MM.1S (cell line): ENCODE measurements around the gene ZNF521.

Experiments used
- DNase-seq: peaks from one replicate; pipeline ENCODE4 v3.0.0-alpha.2; 2015
- H2AFZ ChIP-seq: fragments of 300-600 bp; sonication (generic); 2 replicates; pipeline ENCODE4 v1.6.0; 2016; ENCODE audit warnings: antibody characterized with exemption, low read length
- H3F3A ChIP-seq: fragments of 300-600 bp; sonication (generic); 2 replicates; pipeline ENCODE4 v1.6.1; 2016; ENCODE audit warnings: mild to moderate bottlenecking, antibody characterized with exemption, low read length, moderate library complexity, mixed read lengths; ENCODE audit not compliant: insufficient read depth
- H3K27ac ChIP-seq: fragments of 300-600 bp; sonication (generic); 2 replicates; pipeline ENCODE4 v1.5.1; 2016; ENCODE audit warnings: mild to moderate bottlenecking, low read length
- H3K27me3 ChIP-seq: fragments of 300-600 bp; sonication (generic); replicated peaks from 2 replicates; pipeline ENCODE4 v1.6.0; 2016; ENCODE audit warnings: low read length; ENCODE audit not compliant: insufficient read depth
- H3K36me3 ChIP-seq: fragments of 300-600 bp; sonication (generic); replicated peaks from 2 replicates; pipeline ENCODE4 v1.6.1; 2016; ENCODE audit warnings: mild to moderate bottlenecking, low read length, mixed read lengths; ENCODE audit not compliant: insufficient read depth
- H3K4me1 ChIP-seq: fragments of 300-600 bp; sonication (generic); 2 replicates; pipeline ENCODE4 v1.6.1; 2016; ENCODE audit warnings: low read length, mixed read lengths
- H3K4me2 ChIP-seq: fragments of 300-600 bp; sonication (generic); 2 replicates; pipeline ENCODE4 v1.6.0; 2016; ENCODE audit warnings: low read depth, low read length
- H3K4me3 ChIP-seq: fragments of 300-600 bp; sonication (generic); 2 replicates; pipeline ENCODE4 v1.5.1; 2016; ENCODE audit warnings: low read length, mixed read lengths
- H3K79me2 ChIP-seq: fragments of 300-600 bp; sonication (generic); 2 replicates; pipeline ENCODE4 v1.6.1; 2016; ENCODE audit warnings: mixed run types, low read length, mixed read lengths
- H3K9ac ChIP-seq: fragments of 300-600 bp; sonication (generic); 2 replicates; pipeline ENCODE4 v1.6.1; 2016; ENCODE audit warnings: low read length, mixed read lengths
- H3K9me2 ChIP-seq: fragments of 300-600 bp; sonication (generic); replicated peaks from 2 replicates; pipeline ENCODE4 v1.6.1; 2016; ENCODE audit warnings: mild to moderate bottlenecking, low read length, mixed read lengths; ENCODE audit not compliant: insufficient read depth
- H3K9me3 ChIP-seq: fragments of 300-600 bp; sonication (generic); replicated peaks from 2 replicates; pipeline ENCODE4 v1.6.1; 2016; ENCODE audit warnings: mild to moderate bottlenecking, low read length, mixed read lengths; ENCODE audit not compliant: insufficient read depth
- H4K20me1 ChIP-seq: fragments of 300-600 bp; sonication (generic); 2 replicates; pipeline ENCODE4 v1.6.1; 2016; ENCODE audit warnings: mild to moderate bottlenecking, low read length, moderate library complexity, mixed read lengths; ENCODE audit not compliant: insufficient read depth
- EZH2 ChIP-seq: fragments of 300-600 bp; sonication (generic); optimal IDR thresholded peaks from 2 replicates; pipeline ENCODE3; 2017; ENCODE audit warnings: low read depth, mild to moderate bottlenecking, antibody characterized with exemption, low read length, mixed read lengths
- EZH2phosphoT487 ChIP-seq: fragments of 300-600 bp; sonication (generic); IDR thresholded peaks from 2 replicates; pipeline ENCODE4 v1.6.1; 2018; ENCODE audit warnings: antibody characterized with exemption, low read length
- TF ChIP-seq, protein P1 (sequence below): fragments of 300-600 bp; sonication (generic); IDR thresholded peaks from 2 replicates; pipeline ENCODE4 v1.5.1; 2016; ENCODE audit warnings: antibody characterized with exemption, low read length, mixed read lengths

Gene ZNF521

DNA sequence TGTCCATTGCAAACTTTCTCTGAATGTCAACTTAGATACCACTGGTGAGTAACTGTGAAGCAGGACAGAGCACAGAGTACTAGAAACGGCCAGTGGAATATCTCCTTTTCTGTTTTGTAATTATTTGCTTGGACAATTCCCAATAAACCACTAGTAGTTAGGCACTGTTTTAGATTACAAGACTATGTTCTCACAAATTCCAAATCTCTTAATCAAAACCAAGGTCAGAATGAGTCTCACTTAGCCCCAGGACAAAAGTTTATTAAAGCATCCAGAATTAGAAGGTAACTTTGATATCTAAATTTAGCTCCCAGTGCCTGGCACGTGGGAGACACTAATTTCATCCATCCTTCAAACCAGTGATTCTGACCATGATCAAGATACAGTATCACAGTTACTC is 89.0 kb downstream of the ZNF521 start:
- Histone ChIP-seq H4K20me1 (no peaks in the 10 kb centered on the region), H2AFZ (no peak overlapping the region), H3K9ac (no peak overlapping the region), H3K27me3 (no peaks in the 10 kb centered on the region), H3K27ac (no peak overlapping the region), H3K9me2 (no peaks in the 10 kb centered on the region), H3K79me2 (peaks cover 15% of the 10 kb centered on the region), H3K4me2 (no peak overlapping the region), H3K4me1 (no peaks in the 10 kb centered on the region), H3F3A (no peaks in the 10 kb centered on the region), H3K4me3 (no peak overlapping the region), H3K9me3 (no peaks in the 10 kb centered on the region), H3K36me3 (no peaks in the 10 kb centered on the region)
- no peak for DNase-seq
- no peak for TF ChIP-seq EZH2phosphoT487
- TF ChIP-seq, protein P1, sequence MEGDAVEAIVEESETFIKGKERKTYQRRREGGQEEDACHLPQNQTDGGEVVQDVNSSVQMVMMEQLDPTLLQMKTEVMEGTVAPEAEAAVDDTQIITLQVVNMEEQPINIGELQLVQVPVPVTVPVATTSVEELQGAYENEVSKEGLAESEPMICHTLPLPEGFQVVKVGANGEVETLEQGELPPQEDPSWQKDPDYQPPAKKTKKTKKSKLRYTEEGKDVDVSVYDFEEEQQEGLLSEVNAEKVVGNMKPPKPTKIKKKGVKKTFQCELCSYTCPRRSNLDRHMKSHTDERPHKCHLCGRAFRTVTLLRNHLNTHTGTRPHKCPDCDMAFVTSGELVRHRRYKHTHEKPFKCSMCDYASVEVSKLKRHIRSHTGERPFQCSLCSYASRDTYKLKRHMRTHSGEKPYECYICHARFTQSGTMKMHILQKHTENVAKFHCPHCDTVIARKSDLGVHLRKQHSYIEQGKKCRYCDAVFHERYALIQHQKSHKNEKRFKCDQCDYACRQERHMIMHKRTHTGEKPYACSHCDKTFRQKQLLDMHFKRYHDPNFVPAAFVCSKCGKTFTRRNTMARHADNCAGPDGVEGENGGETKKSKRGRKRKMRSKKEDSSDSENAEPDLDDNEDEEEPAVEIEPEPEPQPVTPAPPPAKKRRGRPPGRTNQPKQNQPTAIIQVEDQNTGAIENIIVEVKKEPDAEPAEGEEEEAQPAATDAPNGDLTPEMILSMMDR, result no peak
- TF ChIP-seq EZH2, result no peak

DNA sequence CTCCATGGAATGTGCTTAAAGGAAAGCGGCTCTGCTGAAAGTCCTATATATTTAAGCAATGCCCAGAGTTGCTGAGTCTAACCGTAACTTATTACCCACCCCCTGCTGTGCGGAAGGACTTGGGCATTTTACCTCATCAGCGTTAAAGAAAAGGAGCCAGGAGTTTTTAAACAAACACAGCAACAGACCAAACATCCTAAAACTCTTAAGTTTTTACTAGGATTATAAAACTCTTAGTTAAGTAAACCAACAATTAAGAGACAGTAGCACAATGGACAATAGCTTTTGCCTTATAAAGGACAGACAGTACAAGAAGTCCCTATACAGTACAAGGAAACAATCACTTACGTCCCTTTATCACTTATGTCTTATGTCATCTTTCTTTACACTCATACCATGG is 90.2 kb downstream of the ZNF521 start:
- H3K79me2 ChIP-seq, result peaks cover 9% of the 10 kb centered on the region
- H3K9me3 ChIP-seq, result no peaks in the 10 kb centered on the region
- no peaks in the 10 kb centered on the region for H3K36me3 ChIP-seq
- H4K20me1 ChIP-seq, result no peaks in the 10 kb centered on the region
- no peak for TF ChIP-seq EZH2phosphoT487
- TF ChIP-seq, protein P1, result no peak
- TF ChIP-seq EZH2, result no peak
- H3K27ac ChIP-seq, result no peak overlapping the region
- H3K4me2 ChIP-seq, result no peak overlapping the region
- no peak for DNase-seq
- H2AFZ ChIP-seq, result no peak overlapping the region
- H3K27me3 ChIP-seq, result no peaks in the 10 kb centered on the region
- H3K9ac ChIP-seq, result no peak overlapping the region
- no peak overlapping the region for H3K4me3 ChIP-seq
- H3K4me1 ChIP-seq, result no peaks in the 10 kb centered on the region
- H3K9me2 ChIP-seq, result no peaks in the 10 kb centered on the region
- no peaks in the 10 kb centered on the region for H3F3A ChIP-seq

DNA sequence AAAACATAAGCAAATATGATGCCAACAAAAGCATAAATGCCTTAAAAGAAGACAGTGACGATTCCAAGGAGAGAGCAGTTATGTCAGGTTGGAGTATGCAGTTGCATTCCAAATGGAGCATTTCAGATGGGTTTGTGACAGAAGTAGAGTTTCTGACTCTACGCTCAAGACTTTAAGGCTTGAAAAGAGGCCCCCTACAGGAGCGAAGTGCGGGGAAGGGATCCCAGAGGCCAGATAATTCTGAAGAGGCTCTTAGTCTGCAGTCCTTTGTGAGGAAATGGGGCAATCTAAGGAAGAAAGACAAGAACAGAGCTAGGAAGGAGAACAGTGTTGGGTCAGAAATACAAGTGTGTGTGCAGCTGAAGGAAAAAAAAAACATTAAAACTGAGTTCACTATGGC is 95.5 kb downstream of the ZNF521 start:
- Histone ChIP-seq H3K27me3 (no peaks in the 10 kb centered on the region), H2AFZ (no peak overlapping the region)

More for the DNA sequence above, 95.5 kb downstream of the ZNF521 start:
- no peak for TF ChIP-seq EZH2
- TF ChIP-seq, protein P1, result no peak
- no peak for TF ChIP-seq EZH2phosphoT487
- Histone ChIP-seq H3K4me2 (no peak overlapping the region), H3K27ac (no peak overlapping the region), H3K4me1 (no peaks in the 10 kb centered on the region), H3K9me2 (no peaks in the 10 kb centered on the region), H3K9ac (no peak overlapping the region), H4K20me1 (no peaks in the 10 kb centered on the region), H3K4me3 (no peak overlapping the region), H3K9me3 (no peaks in the 10 kb centered on the region), H3F3A (no peaks in the 10 kb centered on the region), H3K79me2 (peaks cover 4% of the 10 kb centered on the region; the same call in 1 of the 2 replicates), H3K36me3 (no peaks in the 10 kb centered on the region)
- DNase-seq, result no peak
